HCT116 (cell line): ENCODE data around the gene NRBP1. TPM values are rescaled to one million over a fixed set of nuclear protein-coding genes. Genes with fewer than 3 reads are reported as not detected.

Source experiments
- ATAC-seq: fragments of 200-7000 bp; cut with Tn5 transposase; 2 replicates; pipeline ENCODE4 v1.9.1; 2020; ENCODE audit warnings: mild to moderate bottlenecking, moderate library complexity
- BruUV-seq: library from RNA; stranded (reverse); fragments of 400-500 nt; replicated peaks from 2 replicates; lab custom pipeline; 2021; lab: Mats Ljungman, UMichigan
- CTCF ChIA-PET: fragments of 300-600 bp; sonication (Branson Sonifier 250); formaldehyde crosslinking; loops from one replicate; lab custom pipeline; 2021; ENCODE audit warnings: antibody characterized with exemption; lab: Charles Lee
- POLR2A ChIA-PET: fragments of 300-600, 350-600 bp; sonication (Branson Sonifier 250); formaldehyde crosslinking; loops from one replicate; lab custom pipeline; 2021; ENCODE audit warnings: antibody characterized with exemption; lab: Charles Lee
- RAD21 ChIA-PET, 2 experiments: fragments of 300-600 bp; sonication (Branson Sonifier 250); formaldehyde crosslinking; loops; one replicate each; lab custom pipeline; 2023; ENCODE audit warnings: low total read pairs in 2 of 2; ENCODE audit not compliant: uncharacterized antibody in 2 of 2, unreplicated experiment in 2 of 2, low non-redundant PET in 1 of 2; lab: Charles Lee
- DNase-seq: peaks from one replicate; pipeline ENCODE4 v3.0.0-alpha.2; 2010; ENCODE audit warnings: low read depth, low spot score
- H2AFZ ChIP-seq: fragments of 200-600 bp; shearing (Covaris generic), sonication (generic); 2 replicates; pipeline ENCODE4 v1.6.1; 2017; ENCODE audit warnings: low read depth, mixed run types, mixed read lengths, antibody characterized with exemption, low read length; ENCODE audit not compliant: poor library complexity, severe bottlenecking
- H3K27ac ChIP-seq: 2 replicates; pipeline ENCODE4 v1.5.1; 2012; ENCODE audit warnings: low read depth, low read length
- H3K27me3 ChIP-seq: fragments of 200-600 bp; sonication (generic); 2 replicates; pipeline ENCODE4 v1.6.1; 2016; ENCODE audit warnings: mixed run types, low read length, mixed read lengths; ENCODE audit not compliant: insufficient read depth
- H3K36me3 ChIP-seq, 2 experiments: fragments of 200-500 bp in 1 of 2; fragments of 200-600 bp in 1 of 2; sonication (Bioruptor generic) in 1 of 2; sonication (generic) in 1 of 2; 2 replicates each; pipeline versions ENCODE4 v1.5.1 to v1.6.1; 2014 to 2016; ENCODE audit warnings: low read length in 2 of 2, inconsistent platforms in 1 of 2, mixed read lengths in 1 of 2, mixed run types in 1 of 2; ENCODE audit not compliant: insufficient read depth in 2 of 2, control insufficient read depth in 1 of 2
- H3K4me1 ChIP-seq, 2 experiments: fragments of 200-600 bp in 1 of 2; sonication (generic) in 1 of 2; 2 replicates each; pipeline versions ENCODE4 v1.5.1 to v1.6.1; 2012 to 2017; ENCODE audit warnings: low read length in 2 of 2, inconsistent platforms in 1 of 2, mild to moderate bottlenecking in 1 of 2, mixed read lengths in 1 of 2, mixed run types in 1 of 2, moderate library complexity in 1 of 2; ENCODE audit not compliant: insufficient read depth in 2 of 2, control insufficient read depth in 1 of 2
- H3K4me2 ChIP-seq: fragments of 200-600 bp; sonication (generic); 2 replicates; pipeline ENCODE4 v1.6.1; 2017; ENCODE audit warnings: mixed run types, low read length, mixed read lengths
- H3K4me3 ChIP-seq, 2 experiments: fragments of 200-600 bp in 1 of 2; sonication (generic) in 1 of 2; replicated peaks in 1 of 2; 2 replicates each; pipeline ENCODE4 v1.5.1; 2011 to 2016; ENCODE audit warnings: low read length in 2 of 2, control low read depth in 1 of 2, low read depth in 1 of 2, mild to moderate bottlenecking in 1 of 2, mixed read lengths in 1 of 2, mixed run types in 1 of 2
- H3K79me2 ChIP-seq: fragments of 200-600 bp; sonication (generic); 2 replicates; pipeline ENCODE4 v1.6.1; 2017; ENCODE audit warnings: mild to moderate bottlenecking, mixed run types, low read length, moderate library complexity, mixed read lengths; ENCODE audit not compliant: insufficient read depth
- H3K9ac ChIP-seq: fragments of 200-600 bp; sonication (generic); 2 replicates; pipeline ENCODE4 v1.6.1; 2016; ENCODE audit warnings: low read length, mixed read lengths
- H3K9me2 ChIP-seq: fragments of 200-600 bp; sonication (generic), shearing (Covaris generic); 2 replicates; pipeline ENCODE4 v1.6.1; 2017; ENCODE audit warnings: mixed run types, mild to moderate bottlenecking, moderate library complexity; ENCODE audit not compliant: insufficient read depth
- H3K9me3 ChIP-seq, 2 experiments: fragments of 200-500 bp in 1 of 2; fragments of 200-600 bp in 1 of 2; sonication (Bioruptor generic) in 1 of 2; sonication (generic) in 1 of 2; 2 replicates each; pipeline ENCODE4 v1.6.1; 2014 to 2017; ENCODE audit warnings: low read length in 2 of 2, mixed read lengths in 2 of 2, inconsistent platforms in 1 of 2, low read depth in 1 of 2, mild to moderate bottlenecking in 1 of 2, mixed run types in 1 of 2, moderate library complexity in 1 of 2; ENCODE audit not compliant: control insufficient read depth in 1 of 2, insufficient read depth in 1 of 2
- H4K20me1 ChIP-seq: fragments of 200-600 bp; sonication (generic), shearing (Covaris generic); 2 replicates; pipeline ENCODE4 v1.6.1; 2017; ENCODE audit warnings: mixed run types, mild to moderate bottlenecking, moderate library complexity; ENCODE audit not compliant: insufficient read depth
- ATF3 ChIP-seq: IDR thresholded peaks from 2 replicates; pipeline ENCODE4 v1.6.1; 2012
- CBX3 ChIP-seq: IDR thresholded peaks from 2 replicates; pipeline ENCODE4 v1.6.1; 2012; ENCODE audit warnings: low read depth
- EZH2 ChIP-seq: fragments of 200-600 bp; sonication (generic); IDR thresholded peaks from 2 replicates; pipeline ENCODE4 v1.6.1; 2017; ENCODE audit warnings: antibody characterized with exemption, mixed run types
- FOSL1 ChIP-seq: IDR thresholded peaks from 2 replicates; pipeline ENCODE4 v1.6.1; 2012; ENCODE audit warnings: low read depth
- MAX ChIP-seq: IDR thresholded peaks from 2 replicates; pipeline ENCODE4 v1.6.1; 2012
- POLR2AphosphoS5 ChIP-seq: IDR thresholded peaks from 2 replicates; pipeline ENCODE4 v1.6.1; 2011; ENCODE audit warnings: mild to moderate bottlenecking, low read depth, low read length, moderate library complexity
- SP1 ChIP-seq: IDR thresholded peaks from 2 replicates; pipeline ENCODE4 v1.6.1; 2012; ENCODE audit warnings: low read depth
- TCF7L2 ChIP-seq: IDR thresholded peaks from 2 replicates; pipeline ENCODE4 v1.7.0; 2011; ENCODE audit warnings: borderline replicate concordance, inconsistent platforms; ENCODE audit not compliant: insufficient read depth, insufficient read length; ENCODE audit errors: extremely low read depth
- YY1 ChIP-seq: IDR thresholded peaks from 2 replicates; pipeline ENCODE4 v1.6.1; 2011; ENCODE audit warnings: low read length, low read depth, moderate library complexity, mild to moderate bottlenecking; ENCODE audit not compliant: insufficient replicate concordance; ENCODE audit errors: extremely low read depth
- ZBTB33 ChIP-seq: IDR thresholded peaks from 2 replicates; pipeline ENCODE4 v1.6.1; 2011; ENCODE audit warnings: mild to moderate bottlenecking, low read length, moderate library complexity; ENCODE audit not compliant: insufficient replicate concordance; ENCODE audit errors: extremely low read depth
- intact Hi-C: fragments of 100-400 bp; cut with micrococcal nuclease; formaldehyde crosslinking; loops from 2 replicates; pipeline ENCODE4 v1.10.0; 2022
- total RNA-seq: library from RNA; stranded (reverse); gene quantifications from one replicate; pipeline ENCODE4 v1.2.1, GENCODE V29; 2021; ENCODE audit not compliant: unreplicated experiment
- TF ChIP-seq, protein P1 (sequence below), 3 experiments: fragments of 200-600 bp in 1 of 3; sonication (generic) in 1 of 3; IDR thresholded peaks in 2 of 3; conservative IDR thresholded peaks in 1 of 3; 2 replicates each; pipeline ENCODE4 v1.5.1; 2012 to 2017; ENCODE audit warnings: low read depth in 2 of 3, low read length in 2 of 3, antibody characterized with exemption in 1 of 3, borderline replicate concordance in 1 of 3, control low read depth in 1 of 3, mild to moderate bottlenecking in 1 of 3, mixed read lengths in 1 of 3, mixed run types in 1 of 3, moderate library complexity in 1 of 3; ENCODE audit not compliant: insufficient read depth in 1 of 3

Gene NRBP1
- total RNA-seq, 1 experiment from 2014 or later, result 79.1 TPM

DNA sequence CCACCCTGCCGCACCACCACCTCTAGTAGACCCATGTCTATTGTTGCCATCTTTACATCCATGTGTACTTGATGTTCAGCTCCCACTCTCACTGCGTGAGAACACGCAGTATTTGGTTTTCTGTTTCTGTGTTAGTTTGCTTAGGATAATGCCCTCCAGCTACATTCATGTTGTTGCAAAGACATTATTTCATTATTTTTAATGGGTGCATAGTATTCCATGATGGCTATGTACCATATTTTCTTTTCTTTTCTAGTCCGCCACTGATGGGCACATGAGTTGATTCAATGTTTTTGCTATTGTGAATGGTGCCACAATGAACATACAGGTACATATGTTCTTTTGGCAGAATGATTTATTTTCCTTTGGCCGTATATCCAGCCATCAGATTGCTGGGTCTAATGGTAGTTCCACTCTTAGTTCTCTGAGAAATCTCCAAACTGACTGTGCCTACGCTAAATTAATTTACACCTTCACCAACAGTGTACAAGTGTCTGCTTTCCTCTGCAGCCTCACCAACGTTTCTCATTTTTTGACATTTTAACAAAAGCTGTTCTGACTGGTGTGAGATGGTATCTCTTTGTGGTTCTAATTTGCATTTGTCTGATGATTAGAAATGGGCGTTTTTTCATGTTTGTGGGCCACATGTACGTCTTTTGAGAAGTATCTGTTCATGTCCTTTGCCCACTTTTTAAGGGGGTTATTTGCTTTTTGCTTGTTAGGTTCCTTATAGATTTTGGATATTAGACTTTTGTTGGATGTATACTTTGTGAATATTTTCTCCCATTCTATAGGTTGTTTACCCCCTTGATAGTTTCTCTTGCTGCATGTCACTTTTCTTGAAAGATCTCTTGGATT, 37.4 kb upstream of the NRBP1 start:
- Histone ChIP-seq H3K79me2 (peaks cover 99% of the 10 kb centered on the region), H3K9me2 (no peaks in the 10 kb centered on the region), H3K36me3 (peaks cover 7 to 24% of the 10 kb centered on the region in 2 experiments; a peak in 2 of 4 replicates)
- POLR2A ChIA-PET, result no interaction called here
- TF ChIP-seq TCF7L2, result no peak
- TF ChIP-seq, protein P1, sequence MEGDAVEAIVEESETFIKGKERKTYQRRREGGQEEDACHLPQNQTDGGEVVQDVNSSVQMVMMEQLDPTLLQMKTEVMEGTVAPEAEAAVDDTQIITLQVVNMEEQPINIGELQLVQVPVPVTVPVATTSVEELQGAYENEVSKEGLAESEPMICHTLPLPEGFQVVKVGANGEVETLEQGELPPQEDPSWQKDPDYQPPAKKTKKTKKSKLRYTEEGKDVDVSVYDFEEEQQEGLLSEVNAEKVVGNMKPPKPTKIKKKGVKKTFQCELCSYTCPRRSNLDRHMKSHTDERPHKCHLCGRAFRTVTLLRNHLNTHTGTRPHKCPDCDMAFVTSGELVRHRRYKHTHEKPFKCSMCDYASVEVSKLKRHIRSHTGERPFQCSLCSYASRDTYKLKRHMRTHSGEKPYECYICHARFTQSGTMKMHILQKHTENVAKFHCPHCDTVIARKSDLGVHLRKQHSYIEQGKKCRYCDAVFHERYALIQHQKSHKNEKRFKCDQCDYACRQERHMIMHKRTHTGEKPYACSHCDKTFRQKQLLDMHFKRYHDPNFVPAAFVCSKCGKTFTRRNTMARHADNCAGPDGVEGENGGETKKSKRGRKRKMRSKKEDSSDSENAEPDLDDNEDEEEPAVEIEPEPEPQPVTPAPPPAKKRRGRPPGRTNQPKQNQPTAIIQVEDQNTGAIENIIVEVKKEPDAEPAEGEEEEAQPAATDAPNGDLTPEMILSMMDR (IDR thresholded peaks at IDR 0.05 in 2 of 3, conservative IDR thresholded peaks at IDR 0.05 in 1 of 3; ENCODE audit: borderline replicate concordance in 1 of 3, insufficient read depth in 1 of 3, low read depth in 2 of 3, low read length in 2 of 3), result no peak
- TF ChIP-seq CBX3, result no peak
- TF ChIP-seq YY1, result no peak
- TF ChIP-seq EZH2, result no peak
- TF ChIP-seq MAX, result no peak
- no peak for TF ChIP-seq ZBTB33
- TF ChIP-seq ATF3, result no peak
- no peak for TF ChIP-seq SP1
- no peak for TF ChIP-seq POLR2AphosphoS5
- no peak for TF ChIP-seq FOSL1
- TF ChIP-seq, all 23 proteins: peak for 0
- Histone ChIP-seq H3K27ac (no peak overlapping the region), H3K9ac (no peak overlapping the region), H3K4me1 (peaks cover 2 to 4% of the 10 kb centered on the region in 2 experiments; a peak in 2 of 4 replicates), H3K4me2 (no peak overlapping the region), H3K4me3 (no peak overlapping the region), H2AFZ (no peak overlapping the region), H4K20me1 (peaks cover 10% of the 10 kb centered on the region; the same call in 1 of the 2 replicates), H3K9me3 (no peaks in the 10 kb centered on the region), H3K27me3 (no peaks in the 10 kb centered on the region)
- ATAC-seq (no peak), DNase-seq (no peak)
- BruUV-seq, result no TSS peak
- CTCF ChIA-PET, result no interaction called here
- intact Hi-C loops, result no loop called here
- RAD21 ChIA-PET, result no interaction called here
